ENCODE data around the gene CREBZF.

CREBZF gene

DNA sequence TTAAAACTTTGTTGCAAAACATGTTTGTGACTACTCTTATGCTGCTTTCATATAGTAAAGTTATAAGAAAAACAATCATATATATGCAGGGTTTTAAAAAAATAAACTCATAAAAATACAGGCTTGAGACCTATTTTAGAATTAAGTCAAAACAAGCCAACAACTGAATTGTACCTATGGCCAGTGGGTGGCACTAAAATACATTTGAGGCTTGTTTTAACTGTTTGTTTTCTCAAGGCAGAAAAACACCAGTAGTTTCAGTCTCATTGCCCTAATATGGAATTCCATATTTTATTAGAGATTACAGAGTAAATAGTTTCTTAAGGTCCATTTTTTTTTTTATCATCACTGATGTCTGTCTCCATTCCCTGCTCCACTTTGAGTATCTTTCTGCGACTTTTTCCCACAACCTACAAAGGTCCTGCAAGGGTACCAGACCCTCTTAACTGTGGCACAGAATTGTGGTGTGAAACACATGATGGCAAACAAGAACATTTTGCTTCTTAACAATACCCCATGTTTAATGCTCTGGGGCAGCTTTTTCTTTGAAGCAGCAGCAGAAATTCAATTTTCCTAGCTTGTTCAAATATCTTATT lies 29.6 kb upstream of the CREBZF start:
- peaks cover under 1% of the 10 kb centered on the region for H3K4me1 Mint-ChIP-seq
- no peaks in the 10 kb centered on the region for H3K36me3 Mint-ChIP-seq (ENCODE audit: low read depth)
- TF ChIP-seq, protein P1, sequence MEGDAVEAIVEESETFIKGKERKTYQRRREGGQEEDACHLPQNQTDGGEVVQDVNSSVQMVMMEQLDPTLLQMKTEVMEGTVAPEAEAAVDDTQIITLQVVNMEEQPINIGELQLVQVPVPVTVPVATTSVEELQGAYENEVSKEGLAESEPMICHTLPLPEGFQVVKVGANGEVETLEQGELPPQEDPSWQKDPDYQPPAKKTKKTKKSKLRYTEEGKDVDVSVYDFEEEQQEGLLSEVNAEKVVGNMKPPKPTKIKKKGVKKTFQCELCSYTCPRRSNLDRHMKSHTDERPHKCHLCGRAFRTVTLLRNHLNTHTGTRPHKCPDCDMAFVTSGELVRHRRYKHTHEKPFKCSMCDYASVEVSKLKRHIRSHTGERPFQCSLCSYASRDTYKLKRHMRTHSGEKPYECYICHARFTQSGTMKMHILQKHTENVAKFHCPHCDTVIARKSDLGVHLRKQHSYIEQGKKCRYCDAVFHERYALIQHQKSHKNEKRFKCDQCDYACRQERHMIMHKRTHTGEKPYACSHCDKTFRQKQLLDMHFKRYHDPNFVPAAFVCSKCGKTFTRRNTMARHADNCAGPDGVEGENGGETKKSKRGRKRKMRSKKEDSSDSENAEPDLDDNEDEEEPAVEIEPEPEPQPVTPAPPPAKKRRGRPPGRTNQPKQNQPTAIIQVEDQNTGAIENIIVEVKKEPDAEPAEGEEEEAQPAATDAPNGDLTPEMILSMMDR (IDR thresholded peaks at IDR 0.05; ENCODE audit: unreplicated experiment in 3 of 3), result peak; percentile 58 to 62 (median 60)
- peak overlapping the region in 1 of 3 experiments; percentile 49 for H3K27ac Mint-ChIP-seq
- no peaks in the 10 kb centered on the region for H3K9me3 Mint-ChIP-seq
- no peak overlapping the region for H3K4me3 Mint-ChIP-seq
- no peaks in the 10 kb centered on the region for H3K27me3 Mint-ChIP-seq (ENCODE audit: low read depth)

DNA sequence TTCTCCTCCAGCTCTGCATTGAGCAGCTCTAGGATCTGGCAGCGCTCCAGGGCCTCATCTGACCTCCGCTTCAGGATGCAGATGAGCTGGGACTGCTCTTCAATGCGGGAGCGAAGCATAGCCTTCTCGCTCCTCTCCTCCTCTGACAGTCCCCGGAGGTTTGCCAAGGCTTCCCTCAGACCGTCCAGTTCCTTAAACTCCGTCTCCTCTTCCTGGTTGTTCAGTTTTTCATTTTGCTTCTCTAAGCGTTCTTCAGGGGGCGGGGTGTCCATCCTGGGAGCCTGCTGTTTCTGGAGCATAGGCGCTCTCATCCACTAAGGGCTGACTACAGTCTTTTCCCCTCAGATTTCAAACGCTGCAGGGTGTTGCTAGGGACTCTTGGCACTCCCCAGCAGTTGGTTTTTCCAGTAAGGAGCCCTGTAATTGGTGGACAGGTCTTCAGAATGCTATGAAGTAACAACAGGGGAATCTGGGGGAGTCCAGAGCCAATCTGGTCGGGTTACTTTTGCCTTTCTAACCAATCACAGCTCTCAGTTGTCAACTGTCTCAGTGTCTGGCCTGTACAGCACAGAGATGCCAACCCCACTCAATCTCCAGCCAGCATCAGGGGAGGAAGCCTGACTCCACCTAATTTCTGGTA lies 21.0 kb upstream of the CREBZF start, which contains the start of gene CCDC89:
Gene CCDC89, minus strand, starts transcription at position 376 of the 640 bp plus-strand sequence. Its CDS starts 65 bp downstream, at position 311.
- TF ChIP-seq, protein P1 (IDR thresholded peaks at IDR 0.05; ENCODE audit: unreplicated experiment in 3 of 3), result no peak
- H3K27me3 Mint-ChIP-seq (ENCODE audit: low read depth), result peaks cover 5% of the 10 kb centered on the region
- peak within 1 kb of the TSS; percentile 72 to 89 (median 83) for H3K4me3 Mint-ChIP-seq
- no peaks in the 10 kb centered on the region for H3K36me3 Mint-ChIP-seq (ENCODE audit: low read depth)
- peak within 1 kb of the TSS; percentile 92 to 98 (median 95) for H3K27ac Mint-ChIP-seq
- H3K9me3 Mint-ChIP-seq, result no peaks in the 10 kb centered on the region
- H3K4me1 Mint-ChIP-seq, result peaks cover 32% of the 10 kb centered on the region

DNA sequence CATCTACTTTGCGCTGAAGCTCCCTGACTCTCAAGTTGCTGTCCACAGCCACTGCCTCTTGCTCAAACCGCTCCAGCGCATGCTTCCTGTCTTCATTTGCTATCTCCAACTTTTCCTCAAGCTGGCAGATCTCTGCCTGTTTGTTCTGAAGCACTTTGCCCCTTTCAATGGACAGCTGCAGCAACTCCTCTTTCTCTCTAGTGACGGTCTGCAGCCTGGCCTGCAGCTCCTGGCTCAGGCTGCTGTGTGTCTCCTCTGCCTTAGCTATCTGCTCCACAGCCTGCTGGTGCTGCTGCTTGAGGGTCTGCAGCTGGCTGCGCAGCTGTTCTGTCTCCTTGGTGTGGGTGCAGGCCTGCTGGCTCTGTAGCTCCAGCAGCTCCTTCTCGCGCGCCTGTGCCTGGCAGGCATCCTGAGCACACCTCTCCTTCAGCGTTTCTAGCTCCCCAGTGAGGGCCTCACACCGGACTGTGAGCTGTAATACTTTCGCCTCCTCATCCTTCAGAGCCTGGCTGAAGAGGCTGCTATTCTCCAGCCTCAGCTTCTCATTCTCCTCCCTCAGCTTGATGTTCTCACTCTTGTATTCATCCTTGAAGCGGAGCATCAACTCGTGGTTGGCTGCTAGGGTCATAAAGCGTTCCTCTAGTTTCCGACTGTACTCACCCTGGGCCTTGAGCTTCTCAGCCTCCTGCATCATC lies 20.3 kb upstream of the CREBZF start:
- Mint-ChIP-seq H3K27me3 (ENCODE audit: low read depth) (peaks cover 5% of the 10 kb centered on the region), H3K4me1 (peaks cover 32% of the 10 kb centered on the region), H3K9me3 (no peaks in the 10 kb centered on the region), H3K27ac (peak overlapping the region; percentile 92 to 98 (median 95)), H3K4me3 (peak overlapping the region; percentile 72 to 89 (median 83)), H3K36me3 (ENCODE audit: low read depth) (no peaks in the 10 kb centered on the region)
- TF ChIP-seq, protein P1 (IDR thresholded peaks at IDR 0.05; ENCODE audit: unreplicated experiment in 3 of 3), result no peak

DNA sequence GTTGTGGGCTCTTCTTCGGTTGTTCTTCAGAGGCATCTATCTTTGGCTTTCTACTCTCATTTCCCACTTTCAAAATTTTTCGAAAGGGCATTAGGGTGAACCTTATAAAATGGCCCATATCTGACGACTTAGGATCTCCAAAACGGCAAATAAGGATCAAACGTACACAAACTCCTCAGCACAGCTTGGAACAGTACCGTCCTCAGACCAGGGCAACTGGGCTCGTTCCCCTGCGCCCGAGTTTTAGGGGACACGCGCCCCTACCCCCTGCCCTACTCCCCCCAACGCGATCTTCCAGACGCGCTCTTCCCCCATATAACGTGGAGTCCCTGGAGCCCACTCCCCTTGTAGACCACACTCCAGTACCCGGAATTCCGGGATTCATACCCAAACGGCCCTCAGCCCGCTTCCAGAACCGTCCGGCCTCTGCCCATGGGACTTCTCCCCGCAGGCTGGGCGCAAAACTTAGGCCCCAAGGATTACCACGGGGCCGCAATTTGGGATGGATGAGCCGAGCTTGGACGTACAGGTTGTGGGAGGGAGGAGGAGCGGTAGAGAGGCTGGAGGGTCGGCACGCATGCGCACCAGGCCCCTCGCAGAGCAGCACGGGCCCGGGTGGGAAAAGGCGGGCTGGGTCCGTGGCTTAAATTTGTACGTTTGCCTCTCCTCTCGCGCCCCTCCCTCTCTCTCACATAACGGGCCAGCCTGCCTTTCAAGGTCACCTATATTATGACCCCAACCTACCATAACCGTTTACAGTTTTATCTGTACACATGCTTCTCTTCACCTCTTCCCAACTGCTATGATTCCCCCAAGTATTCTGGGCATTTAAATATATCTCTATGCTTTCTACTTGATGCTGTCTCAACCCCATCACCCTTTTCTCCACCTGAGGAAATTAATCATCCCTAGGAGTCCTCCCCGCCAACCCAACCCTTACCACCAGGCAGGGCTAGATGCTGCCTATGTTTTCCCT lies 17.7 kb upstream of the CREBZF start:
- H3K4me3 Mint-ChIP-seq, result no peak overlapping the region
- H3K27ac Mint-ChIP-seq, result no peak overlapping the region
- H3K27me3 Mint-ChIP-seq (ENCODE audit: low read depth), result peaks cover 5% of the 10 kb centered on the region
- H3K4me1 Mint-ChIP-seq, result peaks cover 32% of the 10 kb centered on the region
- no peaks in the 10 kb centered on the region for H3K36me3 Mint-ChIP-seq (ENCODE audit: low read depth)
- no peaks in the 10 kb centered on the region for H3K9me3 Mint-ChIP-seq
- TF ChIP-seq, protein P1 (IDR thresholded peaks at IDR 0.05; ENCODE audit: unreplicated experiment in 3 of 3), result no peak

DNA sequence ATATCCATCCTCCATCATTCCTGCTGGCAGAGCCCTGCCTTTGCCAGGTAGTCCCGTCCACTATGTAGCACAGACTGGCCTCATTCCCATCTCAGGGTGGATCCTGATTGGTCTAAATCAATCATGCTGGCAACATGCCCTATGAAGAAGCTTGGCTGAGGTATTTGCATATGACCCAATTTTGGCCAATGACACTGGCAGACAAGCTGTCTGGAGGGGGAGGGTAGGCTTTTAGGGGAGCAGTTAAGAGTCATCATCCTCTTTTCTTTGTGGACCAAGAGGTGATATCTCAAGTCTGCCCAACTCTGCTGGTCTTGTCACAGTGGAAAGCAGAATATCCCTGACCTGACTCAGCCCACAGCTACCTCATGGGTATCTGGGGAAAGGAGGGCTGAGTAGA lies 16.0 kb upstream of the CREBZF start:
- H3K4me3 Mint-ChIP-seq, result no peak overlapping the region
- peaks cover 5% of the 10 kb centered on the region for H3K27me3 Mint-ChIP-seq (ENCODE audit: low read depth)
- TF ChIP-seq, protein P1 (IDR thresholded peaks at IDR 0.05; ENCODE audit: unreplicated experiment in 3 of 3), result no peak
- H3K36me3 Mint-ChIP-seq (ENCODE audit: low read depth), result no peaks in the 10 kb centered on the region
- H3K27ac Mint-ChIP-seq, result no peak overlapping the region
- H3K4me1 Mint-ChIP-seq, result peaks cover 20% of the 10 kb centered on the region
- H3K9me3 Mint-ChIP-seq, result no peaks in the 10 kb centered on the region
